Lower leg skin (tissue), 3 donors: ENCODE results near the gene USP40.

ENCODE experiments used
- POLR2A ChIP-seq, 2 donors: fragments of 450-650 bp; IDR thresholded peaks; one replicate each; pipeline ENCODE4 v1.6.1; 2016 to 2017; ENCODE audit warnings: antibody characterized with exemption in 2 of 2, mild to moderate bottlenecking in 1 of 2, moderate library complexity in 1 of 2
- TF ChIP-seq, protein P1 (sequence below), 3 donors: fragments of 450-650 bp; IDR thresholded peaks; one replicate each; pipeline ENCODE4 v1.5.1; 2016; ENCODE audit warnings: antibody characterized with exemption in 3 of 3, mild to moderate bottlenecking in 3 of 3, moderate library complexity in 2 of 3

GRCh38 chr2:233461481-233461891 is 105.1 kb downstream of the USP40 start:
- TF ChIP-seq, protein P1, sequence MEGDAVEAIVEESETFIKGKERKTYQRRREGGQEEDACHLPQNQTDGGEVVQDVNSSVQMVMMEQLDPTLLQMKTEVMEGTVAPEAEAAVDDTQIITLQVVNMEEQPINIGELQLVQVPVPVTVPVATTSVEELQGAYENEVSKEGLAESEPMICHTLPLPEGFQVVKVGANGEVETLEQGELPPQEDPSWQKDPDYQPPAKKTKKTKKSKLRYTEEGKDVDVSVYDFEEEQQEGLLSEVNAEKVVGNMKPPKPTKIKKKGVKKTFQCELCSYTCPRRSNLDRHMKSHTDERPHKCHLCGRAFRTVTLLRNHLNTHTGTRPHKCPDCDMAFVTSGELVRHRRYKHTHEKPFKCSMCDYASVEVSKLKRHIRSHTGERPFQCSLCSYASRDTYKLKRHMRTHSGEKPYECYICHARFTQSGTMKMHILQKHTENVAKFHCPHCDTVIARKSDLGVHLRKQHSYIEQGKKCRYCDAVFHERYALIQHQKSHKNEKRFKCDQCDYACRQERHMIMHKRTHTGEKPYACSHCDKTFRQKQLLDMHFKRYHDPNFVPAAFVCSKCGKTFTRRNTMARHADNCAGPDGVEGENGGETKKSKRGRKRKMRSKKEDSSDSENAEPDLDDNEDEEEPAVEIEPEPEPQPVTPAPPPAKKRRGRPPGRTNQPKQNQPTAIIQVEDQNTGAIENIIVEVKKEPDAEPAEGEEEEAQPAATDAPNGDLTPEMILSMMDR (IDR thresholded peaks at IDR 0.05): no peak
- TF ChIP-seq POLR2A (IDR thresholded peaks at IDR 0.05): no peak
